Central memory CD8-positive, alpha-beta T cell (primary cell): ENCODE measurements around the gene TRIM14.

ENCODE experiments used
- ATAC-seq: fragments of 150-1000 bp; cut with Tn5 transposase; replicated peaks from 2 replicates; pipeline ENCODE4 v1.10.0; 2022; ENCODE audit warnings: mild to moderate bottlenecking, moderate FRiP score, moderate number of reproducible peaks; ENCODE audit not compliant: poor library complexity, severe bottlenecking; ENCODE audit errors: extremely low read depth
- DNase-seq, 2 donors: peaks; one replicate each; pipeline ENCODE4 v3.0.0; 2021; ENCODE audit warnings: low spot score in 2 of 2
- H3K27ac Mint-ChIP-seq: one replicate; pipeline ENCODE4 v1.8.0; 2022; ENCODE audit warnings: low read depth, mild to moderate bottlenecking, moderate library complexity, mixed read lengths
- H3K27me3 Mint-ChIP-seq: one replicate; pipeline ENCODE4 v1.8.0; 2022; ENCODE audit warnings: mixed read lengths
- H3K36me3 Mint-ChIP-seq: one replicate; pipeline ENCODE4 v1.8.0; 2022; ENCODE audit warnings: mild to moderate bottlenecking, moderate library complexity, mixed read lengths; ENCODE audit not compliant: insufficient read depth
- H3K4me1 Mint-ChIP-seq: one replicate; pipeline ENCODE4 v1.8.0; 2022; ENCODE audit warnings: mixed read lengths
- H3K4me3 Mint-ChIP-seq: one replicate; pipeline ENCODE4 v1.8.0; 2022; ENCODE audit warnings: mild to moderate bottlenecking, moderate library complexity, mixed read lengths
- H3K9me3 Mint-ChIP-seq: one replicate; pipeline ENCODE4 v1.8.0; 2022; ENCODE audit warnings: mixed read lengths

Gene TRIM14

GRCh38 chr9:98150164-98150563 lies 31.1 kb upstream of the TRIM14 start:
- no peak for DNase-seq
- Mint-ChIP-seq H3K27ac (no peak overlapping the region), H3K27me3 (no peaks in the 10 kb centered on the region), H3K4me1 (peaks cover 17% of the 10 kb centered on the region), H3K36me3 (peaks cover 3% of the 10 kb centered on the region), H3K9me3 (no peaks in the 10 kb centered on the region), H3K4me3 (no peak overlapping the region)
- ATAC-seq = no peak

- ATAC-seq (no peak), DNase-seq (no peak)
- no peak overlapping the region for H3K27ac Mint-ChIP-seq
- H3K27me3 Mint-ChIP-seq = no peaks in the 10 kb centered on the region
- peaks cover 17% of the 10 kb centered on the region for H3K4me1 Mint-ChIP-seq
- H3K9me3 Mint-ChIP-seq = no peaks in the 10 kb centered on the region
- no peaks in the 10 kb centered on the region for H3K36me3 Mint-ChIP-seq
- no peak overlapping the region for H3K4me3 Mint-ChIP-seq
Observed at GRCh38 chr9:98149422-98149821, 30.4 kb upstream of the TRIM14 start.

GRCh38 chr9:98148486-98148885 lies 29.5 kb upstream of the TRIM14 start:
- H3K4me1 Mint-ChIP-seq = peaks cover 17% of the 10 kb centered on the region
- H3K36me3 Mint-ChIP-seq = no peaks in the 10 kb centered on the region
- no peak for DNase-seq
- no peaks in the 10 kb centered on the region for H3K9me3 Mint-ChIP-seq
- H3K27ac Mint-ChIP-seq = no peak overlapping the region
- no peak overlapping the region for H3K4me3 Mint-ChIP-seq
- H3K27me3 Mint-ChIP-seq = no peaks in the 10 kb centered on the region
- no peak for ATAC-seq

- H3K9me3 Mint-ChIP-seq = no peaks in the 10 kb centered on the region
- H3K27me3 Mint-ChIP-seq = no peaks in the 10 kb centered on the region
- H3K36me3 Mint-ChIP-seq = no peaks in the 10 kb centered on the region
- DNase-seq (no peak), ATAC-seq (no peak)
- H3K27ac Mint-ChIP-seq = no peak overlapping the region
- peaks cover 17% of the 10 kb centered on the region for H3K4me1 Mint-ChIP-seq
- H3K4me3 Mint-ChIP-seq = no peak overlapping the region
Observed at GRCh38 chr9:98147582-98147981, 28.6 kb upstream of the TRIM14 start.

- Mint-ChIP-seq H3K36me3 (no peaks in the 10 kb centered on the region), H3K9me3 (no peaks in the 10 kb centered on the region), H3K27ac (no peak overlapping the region), H3K4me1 (peaks cover 17% of the 10 kb centered on the region), H3K4me3 (no peak overlapping the region), H3K27me3 (no peaks in the 10 kb centered on the region)
- ATAC-seq (no peak), DNase-seq (no peak)
Observed at GRCh38 chr9:98146101-98146991, 27.3 kb upstream of the TRIM14 start.

GRCh38 chr9:98144631-98145030 lies 25.6 kb upstream of the TRIM14 start:
- peaks cover 2% of the 10 kb centered on the region for H3K36me3 Mint-ChIP-seq
- no peaks in the 10 kb centered on the region for H3K27me3 Mint-ChIP-seq
- ATAC-seq (no peak), DNase-seq (no peak)
- no peak overlapping the region for H3K4me3 Mint-ChIP-seq
- peaks cover 12% of the 10 kb centered on the region for H3K4me1 Mint-ChIP-seq
- no peaks in the 10 kb centered on the region for H3K9me3 Mint-ChIP-seq
- peak overlapping the region; percentile 33 for H3K27ac Mint-ChIP-seq

GRCh38 chr9:98144076-98144475 lies 25.1 kb upstream of the TRIM14 start:
- Mint-ChIP-seq H3K36me3 (peaks cover 2% of the 10 kb centered on the region), H3K27ac (peak overlapping the region; percentile 33), H3K27me3 (no peaks in the 10 kb centered on the region), H3K9me3 (no peaks in the 10 kb centered on the region), H3K4me1 (peaks cover 12% of the 10 kb centered on the region), H3K4me3 (no peak overlapping the region)
- no peak for ATAC-seq
- no peak for DNase-seq

GRCh38 chr9:98142925-98143481 lies 24.0 kb upstream of the TRIM14 start:
- DNase-seq = no peak
- Mint-ChIP-seq H3K4me3 (no peak overlapping the region), H3K9me3 (no peaks in the 10 kb centered on the region), H3K27me3 (no peaks in the 10 kb centered on the region), H3K36me3 (peaks cover 4% of the 10 kb centered on the region), H3K4me1 (peaks cover 6% of the 10 kb centered on the region), H3K27ac (no peak overlapping the region)
- no peak for ATAC-seq

GRCh38 chr9:98142182-98142907 lies 23.3 kb upstream of the TRIM14 start:
- ATAC-seq (no peak), DNase-seq (no peak)
- Mint-ChIP-seq H3K9me3 (no peaks in the 10 kb centered on the region), H3K4me1 (peaks cover 6% of the 10 kb centered on the region), H3K27me3 (no peaks in the 10 kb centered on the region), H3K4me3 (no peak overlapping the region), H3K27ac (no peak overlapping the region), H3K36me3 (peaks cover 4% of the 10 kb centered on the region)

GRCh38 chr9:98140503-98140902 lies 21.5 kb upstream of the TRIM14 start:
- Mint-ChIP-seq H3K36me3 (peaks cover 4% of the 10 kb centered on the region), H3K27me3 (no peaks in the 10 kb centered on the region), H3K9me3 (no peaks in the 10 kb centered on the region), H3K4me1 (no peaks in the 10 kb centered on the region), H3K4me3 (no peak overlapping the region), H3K27ac (no peak overlapping the region)
- ATAC-seq (no peak), DNase-seq (no peak)

GRCh38 chr9:98136489-98136888 lies 17.5 kb upstream of the TRIM14 start:
- H3K4me3 Mint-ChIP-seq = no peak overlapping the region
- H3K36me3 Mint-ChIP-seq = peaks cover 9% of the 10 kb centered on the region
- ATAC-seq = no peak
- H3K4me1 Mint-ChIP-seq = no peaks in the 10 kb centered on the region
- DNase-seq = no peak
- no peak overlapping the region for H3K27ac Mint-ChIP-seq
- no peaks in the 10 kb centered on the region for H3K27me3 Mint-ChIP-seq
- no peaks in the 10 kb centered on the region for H3K9me3 Mint-ChIP-seq

- DNase-seq = no peak
- H3K36me3 Mint-ChIP-seq = peaks cover 11% of the 10 kb centered on the region
- no peaks in the 10 kb centered on the region for H3K27me3 Mint-ChIP-seq
- ATAC-seq = no peak
- no peaks in the 10 kb centered on the region for H3K9me3 Mint-ChIP-seq
- no peak overlapping the region for H3K27ac Mint-ChIP-seq
- H3K4me1 Mint-ChIP-seq = no peaks in the 10 kb centered on the region
- H3K4me3 Mint-ChIP-seq = no peak overlapping the region
Observed at GRCh38 chr9:98135938-98136337, 16.9 kb upstream of the TRIM14 start.

GRCh38 chr9:98135558-98135934 lies 16.5 kb upstream of the TRIM14 start:
- H3K27me3 Mint-ChIP-seq = no peaks in the 10 kb centered on the region
- ATAC-seq (no peak), DNase-seq (no peak)
- no peaks in the 10 kb centered on the region for H3K9me3 Mint-ChIP-seq
- no peak overlapping the region for H3K4me3 Mint-ChIP-seq
- H3K4me1 Mint-ChIP-seq = no peaks in the 10 kb centered on the region
- no peak overlapping the region for H3K27ac Mint-ChIP-seq
- peaks cover 11% of the 10 kb centered on the region for H3K36me3 Mint-ChIP-seq
